ENCODE data around the gene ALG9. TPM values are rescaled to one million over a fixed set of nuclear protein-coding genes. Genes with fewer than 3 reads are reported as not detected.

Gene ALG9
- total and polyA plus RNA-seq, 9 donors = 12.0 to 43.5 (median 29.3) TPM

GRCh38 chr11:111912535-111912934 lies 41.2 kb upstream of the ALG9 start, which contains the start of gene HSPB2:
TSS of gene HSPB2 (plus strand) at chr11:111912734. CDS start at chr11:111912830, 96 bp downstream.
- Histone ChIP-seq H3K36me3 (no peaks in the 10 kb centered on the region), H3K9me3 (no peaks in the 10 kb centered on the region), H3K27ac (peak within 1 kb of the TSS; percentile 90 to 94), H3K27me3 (no peaks in the 10 kb centered on the region), H3K4me1 (ENCODE audit: insufficient read depth) (peaks cover 11% of the 10 kb centered on the region), H3K4me3 (peak within 1 kb of the TSS; percentile 58)
- 3 to 5% (median 3%) methylated on average over 15 to 26 of the region's 26 CpGs for WGBS, 3 donors
- peak; percentile 41 to 69 (median 67) for DNase-seq
- intact Hi-C loops (cut with DNase I) = loop anchor here in 2 of 4 donors (2.0 to 5.0 kb wide), 2 partner anchors 14 to 35 kb away; partner anchors contain the start of genes CFAP68 (in 2 of the 2) and FDXACB1 (in 2 of the 2)
- TF ChIP-seq, protein P1, sequence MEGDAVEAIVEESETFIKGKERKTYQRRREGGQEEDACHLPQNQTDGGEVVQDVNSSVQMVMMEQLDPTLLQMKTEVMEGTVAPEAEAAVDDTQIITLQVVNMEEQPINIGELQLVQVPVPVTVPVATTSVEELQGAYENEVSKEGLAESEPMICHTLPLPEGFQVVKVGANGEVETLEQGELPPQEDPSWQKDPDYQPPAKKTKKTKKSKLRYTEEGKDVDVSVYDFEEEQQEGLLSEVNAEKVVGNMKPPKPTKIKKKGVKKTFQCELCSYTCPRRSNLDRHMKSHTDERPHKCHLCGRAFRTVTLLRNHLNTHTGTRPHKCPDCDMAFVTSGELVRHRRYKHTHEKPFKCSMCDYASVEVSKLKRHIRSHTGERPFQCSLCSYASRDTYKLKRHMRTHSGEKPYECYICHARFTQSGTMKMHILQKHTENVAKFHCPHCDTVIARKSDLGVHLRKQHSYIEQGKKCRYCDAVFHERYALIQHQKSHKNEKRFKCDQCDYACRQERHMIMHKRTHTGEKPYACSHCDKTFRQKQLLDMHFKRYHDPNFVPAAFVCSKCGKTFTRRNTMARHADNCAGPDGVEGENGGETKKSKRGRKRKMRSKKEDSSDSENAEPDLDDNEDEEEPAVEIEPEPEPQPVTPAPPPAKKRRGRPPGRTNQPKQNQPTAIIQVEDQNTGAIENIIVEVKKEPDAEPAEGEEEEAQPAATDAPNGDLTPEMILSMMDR (IDR thresholded peaks at IDR 0.05) = no peak
- TF ChIP-seq EP300 (IDR thresholded peaks at IDR 0.05) (no peak), POLR2A (IDR thresholded peaks at IDR 0.05) (no peak)

- no peaks in the 10 kb centered on the region for H3K27me3 ChIP-seq
- H3K4me3 ChIP-seq = peak within 1 kb of the TSS; percentile 58
- TF ChIP-seq EP300 (IDR thresholded peaks at IDR 0.05) (peak; percentile 26), POLR2A (IDR thresholded peaks at IDR 0.05) (peak; percentile 59)
- TF ChIP-seq, protein P1 (IDR thresholded peaks at IDR 0.05) = no peak
- peak within 1 kb of the TSS; percentile 90 to 94 for H3K27ac ChIP-seq
- no peaks in the 10 kb centered on the region for H3K36me3 ChIP-seq
- 32 to 40% (median 39%) methylated on average over 17 of the region's 17 CpGs for WGBS, 3 donors
- intact Hi-C loops (cut with DNase I) = loop anchor here in 2 of 4 donors (2.0 to 5.0 kb wide), 2 partner anchors 15 to 34 kb away; partner anchors contain the start of genes CFAP68 (in 2 of the 2) and FDXACB1 (in 2 of the 2)
- H3K4me1 ChIP-seq (ENCODE audit: insufficient read depth) = peaks cover 11% of the 10 kb centered on the region
- no peaks in the 10 kb centered on the region for H3K9me3 ChIP-seq
- DNase-seq = peak; percentile 82 to 87 (median 86)
Measured at GRCh38 chr11:111911563-111912401, 40.4 kb upstream of the ALG9 start, which contains the start of gene CRYAB. TSS of gene CRYAB (minus strand) at chr11:111911770. CDS start at chr11:111911724, 46 bp downstream.

DNA sequence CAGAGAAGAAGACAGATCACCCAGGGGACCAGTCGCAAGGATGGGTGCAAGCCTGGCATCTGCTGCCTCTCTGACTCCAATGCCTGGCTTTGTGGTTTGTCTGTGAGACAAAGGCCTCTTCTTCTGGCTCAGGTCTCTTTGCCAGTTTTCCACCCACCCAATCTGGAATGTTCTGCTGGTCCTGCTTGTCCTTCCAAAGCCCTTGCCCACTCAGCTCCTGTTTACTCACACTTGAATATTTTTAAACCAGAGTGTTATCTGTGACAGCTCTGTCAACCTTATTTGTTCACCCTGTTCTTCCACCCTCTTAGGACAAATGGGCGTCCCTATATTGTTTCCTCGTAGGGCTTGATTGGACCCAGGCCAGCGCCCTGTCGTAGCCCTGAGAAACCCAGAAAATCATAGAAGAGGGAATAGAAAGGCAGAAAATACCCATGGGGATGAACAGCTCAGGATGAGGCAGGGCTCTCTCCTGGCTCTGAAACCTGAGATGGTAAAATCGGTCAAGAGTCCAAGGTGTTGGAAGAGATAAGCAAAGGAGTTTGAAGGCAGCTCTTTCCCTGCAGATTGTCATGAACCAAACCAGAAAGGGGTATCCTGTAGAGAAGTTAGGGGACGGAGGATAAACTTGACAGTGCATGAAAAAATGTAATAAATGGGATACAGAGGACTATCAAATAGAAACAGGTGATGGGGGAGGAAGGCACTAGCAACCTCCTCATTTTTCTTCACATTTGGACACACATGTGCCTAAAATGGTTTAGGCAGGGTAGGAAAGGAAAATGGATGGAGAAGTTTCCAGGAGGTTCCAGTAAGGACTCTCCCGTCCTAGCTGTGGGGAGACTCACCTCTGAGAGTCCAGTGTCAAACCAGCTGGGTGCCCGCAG lies 39.5 kb upstream of the ALG9 start:
- no peaks in the 10 kb centered on the region for H3K9me3 ChIP-seq
- H3K4me1 ChIP-seq (ENCODE audit: insufficient read depth) = peaks cover 11% of the 10 kb centered on the region
- H3K36me3 ChIP-seq = no peaks in the 10 kb centered on the region
- 64 to 78% (median 74%) methylated on average over 9 of the region's 9 CpGs for WGBS, 3 donors
- H3K27ac ChIP-seq = peak overlapping the region; percentile 90 to 94
- intact Hi-C loops (cut with DNase I) = loop anchor here in 2 of 4 donors (5.0 kb wide), 1 partner anchor 34 kb away; the partner anchor contains the start of genes CFAP68 (in 2 of the 2) and FDXACB1 (in 2 of the 2)
- H3K4me3 ChIP-seq = peak overlapping the region; percentile 58
- TF ChIP-seq EP300 (IDR thresholded peaks at IDR 0.05) = no peak
- TF ChIP-seq, protein P1 (IDR thresholded peaks at IDR 0.05) = no peak
- no peak for TF ChIP-seq POLR2A (IDR thresholded peaks at IDR 0.05)
- DNase-seq = no peak
- H3K27me3 ChIP-seq = no peaks in the 10 kb centered on the region

- 37 to 48% (median 39%) methylated on average over 5 of the region's 5 CpGs for WGBS, 3 donors
- Histone ChIP-seq H3K4me3 (no peak overlapping the region), H3K4me1 (ENCODE audit: insufficient read depth) (peaks cover 11% of the 10 kb centered on the region), H3K27ac (peak overlapping the region in 1 of 2 donors; percentile 16), H3K9me3 (no peaks in the 10 kb centered on the region), H3K36me3 (no peaks in the 10 kb centered on the region), H3K27me3 (no peaks in the 10 kb centered on the region)
- intact Hi-C loops (cut with DNase I) = no loop called here
- DNase-seq = no peak
- TF ChIP-seq, protein P1 (IDR thresholded peaks at IDR 0.05) = no peak
- TF ChIP-seq EP300 (IDR thresholded peaks at IDR 0.05) (no peak), POLR2A (IDR thresholded peaks at IDR 0.05) (no peak)
Measured at GRCh38 chr11:111909378-111909777, 38.0 kb upstream of the ALG9 start.

All from ovary (tissue), 9 donors.